Muscle layer of duodenum (tissue), 2 donors: ENCODE measurements around the gene IRF3.
"Not testable (repeated sequence)": the region's sequence is repeated elsewhere in the genome, so short reads cannot be mapped to it uniquely, and the experiment has no call there.

Experiments used
- H3K27ac ChIP-seq: one replicate; pipeline ENCODE4 v1.7.0; 2013; ENCODE audit warnings: mild to moderate bottlenecking, low read length
- H3K27me3 ChIP-seq: one replicate; pipeline ENCODE4 v1.7.0; 2013; ENCODE audit warnings: low read depth, mild to moderate bottlenecking, control low read depth, low read length
- H3K36me3 ChIP-seq, 2 donors: one replicate each; pipeline ENCODE4 v1.7.0; 2013; ENCODE audit warnings: low read length in 2 of 2, control low read depth in 1 of 2, mild to moderate bottlenecking in 1 of 2; ENCODE audit not compliant: insufficient read depth in 2 of 2, control insufficient read depth in 1 of 2
- H3K4me1 ChIP-seq, 2 donors: one replicate each; pipeline ENCODE4 v1.7.0; 2013; ENCODE audit warnings: low read length in 2 of 2, mild to moderate bottlenecking in 2 of 2, control low read depth in 1 of 2, moderate library complexity in 1 of 2; ENCODE audit not compliant: insufficient read depth in 2 of 2, control insufficient read depth in 1 of 2
- H3K4me3 ChIP-seq, 2 donors: one replicate each; pipeline ENCODE4 v1.7.0; 2013; ENCODE audit warnings: low read length in 2 of 2, low read depth in 1 of 2, mild to moderate bottlenecking in 1 of 2
- H3K9me3 ChIP-seq, 2 donors: one replicate each; pipeline ENCODE4 v1.7.0; 2013; ENCODE audit warnings: low read length in 2 of 2, control low read depth in 1 of 2, mild to moderate bottlenecking in 1 of 2; ENCODE audit not compliant: control insufficient read depth in 1 of 2
- donor health status: healthy.

IRF3 gene

DNA sequence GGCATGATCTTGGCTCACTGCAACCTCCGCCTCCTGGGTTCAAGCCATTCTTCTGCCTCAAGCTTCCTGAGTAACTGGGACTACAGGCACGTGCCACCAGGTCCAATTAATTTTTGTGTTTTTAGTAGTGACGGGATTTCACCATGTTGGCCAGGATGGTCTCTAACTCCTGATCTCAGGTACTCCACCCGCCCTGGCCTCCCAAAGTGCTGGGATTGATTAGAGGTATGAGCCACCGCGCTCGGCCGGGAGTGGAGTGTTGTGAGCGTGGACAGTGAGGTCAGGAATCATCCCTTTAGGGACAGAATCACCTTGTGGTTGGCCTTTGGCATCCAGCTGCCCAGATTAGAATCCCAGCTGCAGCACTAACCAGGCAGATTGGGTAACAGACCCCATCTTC, 36.0 kb downstream of the IRF3 start:
- Histone ChIP-seq H3K27ac (no peak overlapping the region), H3K36me3 (peaks cover 7 to 24% of the 10 kb centered on the region in 2 donors), H3K4me3 (no peak overlapping the region)

DNA sequence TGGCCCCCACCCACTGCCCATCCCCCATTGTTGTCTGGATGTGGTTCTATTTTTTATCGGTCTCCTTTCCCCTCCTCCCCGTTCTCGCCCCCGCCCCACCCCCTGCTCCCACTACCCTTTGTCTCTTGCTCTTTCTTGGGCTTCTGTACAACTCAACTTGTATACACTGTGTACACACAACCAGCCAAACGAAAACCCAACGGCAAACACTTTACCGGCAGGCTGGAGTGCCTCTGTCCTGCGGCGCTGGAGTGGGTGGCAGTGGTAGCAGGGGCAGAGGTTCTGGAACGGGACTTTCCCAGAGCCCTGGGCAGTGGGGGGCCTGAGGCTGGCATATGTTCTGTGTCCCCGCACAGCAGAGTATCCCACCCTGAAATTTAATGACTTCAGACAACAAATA, 39.4 kb downstream of the IRF3 start:
- H3K36me3 ChIP-seq = peaks cover 7 to 28% of the 10 kb centered on the region in 2 donors

More for the DNA sequence above, 36.0 kb downstream of the IRF3 start:
- no peaks in the 10 kb centered on the region for H3K27me3 ChIP-seq
- peaks cover 0 to 10% of the 10 kb centered on the region in 2 donors for H3K4me1 ChIP-seq
- H3K9me3 ChIP-seq = no peaks in the 10 kb centered on the region

GRCh38 chr19:49624967-49625910, 40.4 kb downstream of the IRF3 start:
- Histone ChIP-seq H3K9me3 (no peaks in the 10 kb centered on the region), H3K27me3 (no peaks in the 10 kb centered on the region), H3K27ac (no peak overlapping the region), H3K4me3 (no peak overlapping the region), H3K4me1 (no peaks in the 10 kb centered on the region), H3K36me3 (peaks cover 8 to 31% of the 10 kb centered on the region in 2 donors)

More for the DNA sequence above, 39.4 kb downstream of the IRF3 start:
- H3K9me3 ChIP-seq = no peaks in the 10 kb centered on the region
- H3K27ac ChIP-seq = no peak overlapping the region
- H3K4me1 ChIP-seq = peaks cover 0 to 9% of the 10 kb centered on the region in 2 donors
- H3K4me3 ChIP-seq = no peak overlapping the region
- no peaks in the 10 kb centered on the region for H3K27me3 ChIP-seq

DNA sequence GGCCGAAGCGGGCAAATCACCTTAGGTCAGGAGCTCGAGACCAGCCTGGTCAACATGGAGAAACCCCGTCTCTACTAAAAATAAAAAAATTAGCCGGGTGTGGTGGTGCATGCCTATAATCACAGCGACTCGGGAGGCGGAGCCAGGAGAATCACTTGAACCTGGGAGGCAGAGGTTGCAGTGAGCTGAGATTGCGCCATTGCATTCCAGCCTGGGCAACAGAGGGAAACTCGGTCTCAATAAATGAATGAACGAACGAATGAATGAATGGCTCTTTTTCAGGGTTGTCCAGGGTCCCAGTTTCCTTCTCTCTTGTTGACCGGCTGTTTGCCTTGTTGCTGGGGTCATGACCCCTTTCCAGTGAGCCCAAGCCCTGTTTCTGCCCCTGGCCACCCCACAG, 47.8 kb downstream of the IRF3 start:
- not testable (repeated sequence) for H3K27ac ChIP-seq, H3K4me3 ChIP-seq, H3K4me1 ChIP-seq, H3K27me3 ChIP-seq, H3K9me3 ChIP-seq
- peaks cover 20 to 57% of the 10 kb centered on the region in 2 donors for H3K36me3 ChIP-seq

DNA sequence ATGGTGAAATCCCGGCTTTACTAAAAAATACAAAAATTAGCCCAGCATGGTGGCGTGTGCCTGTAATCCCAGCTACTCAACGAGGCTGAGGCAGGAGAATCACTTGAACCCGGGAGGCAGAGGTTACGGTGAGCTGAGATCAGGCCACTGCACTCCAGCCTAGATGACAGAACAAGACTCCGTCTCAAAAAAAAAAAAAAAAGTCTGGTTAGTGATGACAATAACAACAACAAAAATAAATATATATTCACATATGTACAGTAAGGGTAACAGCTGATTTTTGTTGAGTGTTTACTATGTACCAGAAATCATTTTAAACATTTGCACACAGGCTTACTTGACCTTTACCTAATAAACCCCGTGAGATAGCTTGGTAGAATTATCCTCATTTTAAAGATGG, 48.7 kb downstream of the IRF3 start:
- peaks cover 0 to 3% of the 10 kb centered on the region in 2 donors for H3K4me1 ChIP-seq
- H3K27me3 ChIP-seq = no peaks in the 10 kb centered on the region
- H3K4me3 ChIP-seq = no peak overlapping the region
- H3K9me3 ChIP-seq = no peaks in the 10 kb centered on the region
- H3K27ac ChIP-seq = no peak overlapping the region
- H3K36me3 ChIP-seq = peaks cover 20 to 57% of the 10 kb centered on the region in 2 donors

DNA sequence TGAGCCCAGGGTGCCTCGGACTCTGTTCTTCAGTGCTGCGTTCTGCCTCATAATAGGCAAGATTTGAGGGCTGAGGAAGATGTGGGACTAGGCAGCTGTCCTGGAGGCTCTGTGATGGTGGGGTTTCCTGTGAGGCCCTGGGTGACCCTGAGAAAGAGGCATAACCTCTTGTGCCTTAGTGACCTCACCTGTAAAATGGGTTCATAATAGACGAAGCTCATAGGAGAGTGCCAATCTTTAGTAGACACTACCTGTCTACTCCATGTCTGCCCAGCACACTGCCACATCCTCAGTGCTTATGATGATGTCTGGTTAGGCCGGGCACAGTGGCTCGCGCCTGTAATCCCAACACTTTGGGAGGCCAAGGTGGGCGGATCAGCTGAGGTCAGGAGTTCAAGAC, 49.1 kb downstream of the IRF3 start:
- Histone ChIP-seq H3K4me3 (no peak overlapping the region), H3K36me3 (peaks cover 20 to 57% of the 10 kb centered on the region in 2 donors), H3K9me3 (no peaks in the 10 kb centered on the region), H3K4me1 (peaks cover 0 to 3% of the 10 kb centered on the region in 2 donors), H3K27ac (no peak overlapping the region), H3K27me3 (no peaks in the 10 kb centered on the region)

DNA sequence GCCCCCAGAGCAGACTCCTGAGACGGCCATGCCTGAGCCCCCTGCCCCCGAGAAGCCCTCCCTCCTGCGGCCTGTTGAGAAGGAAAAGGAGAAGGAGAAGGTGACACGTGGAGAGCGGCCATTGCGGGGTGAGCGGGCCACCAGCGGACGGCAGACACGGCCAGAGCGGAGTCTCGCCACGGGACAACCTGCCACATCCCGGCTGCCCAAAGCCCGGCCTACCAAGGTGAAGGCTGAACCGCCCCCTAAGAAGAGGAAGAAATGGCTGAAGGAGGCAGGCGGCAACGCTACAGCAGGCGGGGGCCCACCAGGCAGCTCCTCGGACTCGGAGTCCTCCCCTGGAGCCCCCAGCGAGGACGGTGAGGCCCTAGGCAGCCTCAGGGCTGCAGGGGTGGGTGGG, 49.8 kb downstream of the IRF3 start:
- Histone ChIP-seq H3K4me3 (no peak overlapping the region), H3K27me3 (no peaks in the 10 kb centered on the region), H3K36me3 (peaks cover 20 to 57% of the 10 kb centered on the region in 2 donors), H3K27ac (no peak overlapping the region), H3K4me1 (peaks cover 0 to 3% of the 10 kb centered on the region in 2 donors), H3K9me3 (no peaks in the 10 kb centered on the region)

GRCh38 chr19:49614096-49614833, 51.4 kb downstream of the IRF3 start:
- no peaks in the 10 kb centered on the region for H3K27me3 ChIP-seq
- peaks cover 15 to 53% of the 10 kb centered on the region in 2 donors for H3K36me3 ChIP-seq
- no peak overlapping the region for H3K4me3 ChIP-seq
- no peaks in the 10 kb centered on the region for H3K9me3 ChIP-seq
- H3K27ac ChIP-seq = no peak overlapping the region
- peaks cover 0 to 3% of the 10 kb centered on the region in 2 donors for H3K4me1 ChIP-seq

DNA sequence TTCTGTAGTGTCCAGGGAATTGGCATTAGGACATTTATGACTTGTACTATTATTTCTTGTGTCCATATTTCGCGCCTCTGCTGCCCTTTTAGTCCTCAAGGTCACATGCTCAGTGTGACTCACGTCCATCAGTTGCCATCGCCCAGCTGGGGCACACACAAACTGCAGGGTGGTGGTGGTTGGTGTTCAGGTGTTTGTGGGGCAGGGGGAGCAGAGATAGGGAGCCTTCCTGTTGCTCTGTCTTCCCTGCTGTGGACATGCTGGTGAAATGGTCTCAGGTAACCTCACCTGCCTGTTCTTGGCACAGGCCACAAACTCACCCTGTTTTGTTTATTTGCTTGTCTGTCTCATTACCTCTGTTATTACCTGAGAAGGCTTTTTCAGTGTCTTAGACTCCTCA, 52.3 kb downstream of the IRF3 start:
- Histone ChIP-seq H3K36me3 (peaks cover 15 to 56% of the 10 kb centered on the region in 2 donors), H3K27ac (no peak overlapping the region), H3K4me3 (no peak overlapping the region)

More for the DNA sequence above, 52.3 kb downstream of the IRF3 start:
- no peaks in the 10 kb centered on the region for H3K9me3 ChIP-seq
- no peaks in the 10 kb centered on the region for H3K27me3 ChIP-seq
- H3K4me1 ChIP-seq = peaks cover 0 to 3% of the 10 kb centered on the region in 2 donors
